OCI-LY7 (cell line): ENCODE measurements around the gene ZMIZ2. TPM values are rescaled to one million over a fixed set of nuclear protein-coding genes. Genes with fewer than 3 reads are reported as not detected.

Experiments
- BruUV-seq: library from RNA; stranded (reverse); fragments of 400-500 nt; replicated peaks from 2 replicates; lab custom pipeline; 2021; lab: Mats Ljungman, UMichigan
- CTCF ChIA-PET: fragments of 300-600 bp; sonication (Branson Sonifier 250); formaldehyde crosslinking; loops from one replicate; lab custom pipeline; 2022; ENCODE audit warnings: antibody characterized with exemption; ENCODE audit not compliant: unreplicated experiment; lab: Charles Lee
- POLR2A ChIA-PET: fragments of 300-600 bp; sonication (Branson Sonifier 250); formaldehyde crosslinking; loops from one replicate; lab custom pipeline; 2022; ENCODE audit warnings: antibody characterized with exemption; lab: Charles Lee
- DNase-seq: peaks from one replicate; pipeline ENCODE4 v3.0.0-alpha.2; 2015; ENCODE audit warnings: low spot score
- H2AFZ ChIP-seq: fragments of 200-600 bp; sonication (generic), shearing (Covaris generic); 2 replicates; pipeline ENCODE4 v1.6.1; 2014; ENCODE audit warnings: mild to moderate bottlenecking, antibody characterized with exemption, low read length, moderate library complexity
- H3K27ac ChIP-seq: fragments of 200-600 bp; sonication (generic); 2 replicates; pipeline ENCODE4 v1.5.1; 2014; ENCODE audit warnings: mixed run types, low read depth, mild to moderate bottlenecking, moderate library complexity, low read length, inconsistent platforms; ENCODE audit not compliant: poor library complexity, severe bottlenecking
- H3K36me3 ChIP-seq: fragments of 200-600 bp; sonication (generic); 2 replicates; pipeline ENCODE4 v1.6.1; 2014; ENCODE audit warnings: mild to moderate bottlenecking, antibody characterized with exemption, low read length, moderate library complexity, mixed read lengths; ENCODE audit not compliant: insufficient read depth
- H3K4me1 ChIP-seq: fragments of 200-600 bp; sonication (generic); 2 replicates; pipeline ENCODE4 v1.5.1; 2014; ENCODE audit warnings: mild to moderate bottlenecking, low read length; ENCODE audit not compliant: insufficient read depth, poor library complexity, severe bottlenecking
- H3K4me2 ChIP-seq: fragments of 200-600 bp; sonication (generic); 2 replicates; pipeline ENCODE4 v1.6.1; 2014; ENCODE audit warnings: mild to moderate bottlenecking, low read length
- H3K4me3 ChIP-seq: fragments of 200-600 bp; sonication (generic); 2 replicates; pipeline ENCODE4 v1.5.1; 2014; ENCODE audit warnings: mild to moderate bottlenecking, low read depth, low read length; ENCODE audit not compliant: poor library complexity, severe bottlenecking
- H3K79me2 ChIP-seq: fragments of 200-600 bp; sonication (generic); 2 replicates; pipeline ENCODE4 v1.6.1; 2016; ENCODE audit warnings: low read depth, mild to moderate bottlenecking, low read length, moderate library complexity, mixed read lengths; ENCODE audit not compliant: insufficient read depth
- H3K9me2 ChIP-seq: fragments of 200-600 bp; sonication (generic); 2 replicates; pipeline ENCODE4 v1.6.1; 2016; ENCODE audit warnings: mild to moderate bottlenecking, low read length, mixed read lengths; ENCODE audit not compliant: insufficient read depth
- H3K9me3 ChIP-seq: fragments of 200-600 bp; sonication (generic); 2 replicates; pipeline ENCODE4 v1.6.1; 2014; ENCODE audit warnings: mild to moderate bottlenecking, mixed run types, low read length, mixed read lengths
- H4K20me1 ChIP-seq: fragments of 200-600 bp; sonication (generic); 2 replicates; pipeline ENCODE4 v1.6.1; 2014; ENCODE audit warnings: mild to moderate bottlenecking, antibody characterized with exemption, low read length, moderate library complexity, mixed read lengths; ENCODE audit not compliant: insufficient read depth
- EZH2phosphoT487 ChIP-seq: fragments of 200-600 bp; sonication (generic); IDR thresholded peaks from 2 replicates; pipeline ENCODE4 v1.6.1; 2018; ENCODE audit warnings: low read depth, borderline replicate concordance, mild to moderate bottlenecking, mixed run types, antibody characterized with exemption, low read length, moderate library complexity, mixed read lengths
- intact Hi-C: fragments of 100-400 bp; cut with micrococcal nuclease; formaldehyde crosslinking; loops from one replicate; pipeline ENCODE4 v1.10.0; 2022; ENCODE audit not compliant: unreplicated experiment
- total RNA-seq, 2 experiments: library from RNA; depleted of rRNA in 1 of 2; stranded (reverse); fragments of >200 nt in 1 of 2; shearing (Covaris generic) in 1 of 2; gene quantifications; 2 replicates each; pipeline ENCODE4 v1.2.3, GENCODE V29; 2014 to 2022
- TF ChIP-seq, protein P1 (sequence below): fragments of 200-600 bp; sonication (generic); conservative IDR thresholded peaks from 2 replicates; pipeline ENCODE4 v1.5.1; 2014; ENCODE audit warnings: mild to moderate bottlenecking, antibody characterized with exemption, low read length, moderate library complexity, mixed read lengths

Gene ZMIZ2
- total RNA-seq, 2 experiments from 2014 or later = 17.2 to 79.7 TPM

GRCh38 chr7:44713141-44713540 is 35.5 kb upstream of the ZMIZ2 start:
- no peak overlapping the region for H2AFZ ChIP-seq
- no peaks in the 10 kb centered on the region for H3K79me2 ChIP-seq
- H3K4me3 ChIP-seq = no peak overlapping the region
- POLR2A ChIA-PET = interaction anchor here (0.6 kb wide), 1 partner anchor 25 kb away, joined by 5 read pairs; no protein-coding TSS in a partner anchor
- CTCF ChIA-PET = no interaction called here
- no TSS peak for BruUV-seq
- H3K9me3 ChIP-seq = no peaks in the 10 kb centered on the region
- H3K9me2 ChIP-seq = no peaks in the 10 kb centered on the region
- TF ChIP-seq EZH2phosphoT487 = no peak
- TF ChIP-seq, protein P1, sequence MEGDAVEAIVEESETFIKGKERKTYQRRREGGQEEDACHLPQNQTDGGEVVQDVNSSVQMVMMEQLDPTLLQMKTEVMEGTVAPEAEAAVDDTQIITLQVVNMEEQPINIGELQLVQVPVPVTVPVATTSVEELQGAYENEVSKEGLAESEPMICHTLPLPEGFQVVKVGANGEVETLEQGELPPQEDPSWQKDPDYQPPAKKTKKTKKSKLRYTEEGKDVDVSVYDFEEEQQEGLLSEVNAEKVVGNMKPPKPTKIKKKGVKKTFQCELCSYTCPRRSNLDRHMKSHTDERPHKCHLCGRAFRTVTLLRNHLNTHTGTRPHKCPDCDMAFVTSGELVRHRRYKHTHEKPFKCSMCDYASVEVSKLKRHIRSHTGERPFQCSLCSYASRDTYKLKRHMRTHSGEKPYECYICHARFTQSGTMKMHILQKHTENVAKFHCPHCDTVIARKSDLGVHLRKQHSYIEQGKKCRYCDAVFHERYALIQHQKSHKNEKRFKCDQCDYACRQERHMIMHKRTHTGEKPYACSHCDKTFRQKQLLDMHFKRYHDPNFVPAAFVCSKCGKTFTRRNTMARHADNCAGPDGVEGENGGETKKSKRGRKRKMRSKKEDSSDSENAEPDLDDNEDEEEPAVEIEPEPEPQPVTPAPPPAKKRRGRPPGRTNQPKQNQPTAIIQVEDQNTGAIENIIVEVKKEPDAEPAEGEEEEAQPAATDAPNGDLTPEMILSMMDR = no peak
- H3K27ac ChIP-seq = no peak overlapping the region
- no peak for DNase-seq
- H3K4me2 ChIP-seq = no peak overlapping the region
- no peaks in the 10 kb centered on the region for H4K20me1 ChIP-seq
- H3K36me3 ChIP-seq = peaks cover 13% of the 10 kb centered on the region
- intact Hi-C loops = no loop called here
- no peaks in the 10 kb centered on the region for H3K4me1 ChIP-seq

DNA sequence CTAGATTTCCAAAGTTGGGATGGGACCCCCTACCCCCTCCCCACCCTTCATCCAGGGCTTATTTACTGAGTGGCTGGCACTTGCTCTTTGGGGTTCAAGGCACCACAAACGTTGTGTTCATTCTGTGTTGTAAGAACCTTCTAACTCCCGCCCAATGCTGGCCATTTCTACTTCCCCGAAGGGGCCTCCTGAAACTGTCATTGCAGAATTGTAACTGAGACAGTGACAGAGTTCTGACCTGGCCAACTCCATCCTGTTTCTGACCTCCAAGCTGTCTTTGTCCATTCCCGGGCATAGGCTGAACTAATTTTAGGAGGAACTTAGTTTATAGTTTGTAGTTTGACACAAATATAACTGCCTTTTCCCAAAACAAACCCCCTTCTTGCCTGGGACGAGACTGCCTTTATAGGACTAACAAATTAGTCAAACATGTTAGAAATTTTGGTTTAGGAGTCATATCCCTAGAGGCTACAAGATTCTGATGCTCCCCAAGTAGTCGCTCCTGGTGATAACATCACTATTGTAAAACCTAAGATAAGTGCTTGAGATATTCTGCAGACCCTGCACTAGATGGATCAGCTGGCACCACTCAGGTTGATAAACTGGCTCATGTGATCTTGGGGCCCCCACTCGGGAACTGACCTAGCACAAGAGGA is 34.8 kb upstream of the ZMIZ2 start:
- no peak for DNase-seq
- H3K4me1 ChIP-seq = no peaks in the 10 kb centered on the region
- no peak overlapping the region for H2AFZ ChIP-seq
- no peaks in the 10 kb centered on the region for H3K9me2 ChIP-seq
- POLR2A ChIA-PET = interaction anchor here (0.6 kb wide), 1 partner anchor 25 kb away, joined by 5 read pairs; no protein-coding TSS in a partner anchor
- CTCF ChIA-PET = no interaction called here
- peaks cover 8% of the 10 kb centered on the region; the same call in 1 of the 2 replicates for H3K36me3 ChIP-seq
- no peak overlapping the region for H3K4me3 ChIP-seq
- H4K20me1 ChIP-seq = no peaks in the 10 kb centered on the region
- H3K27ac ChIP-seq = no peak overlapping the region
- H3K79me2 ChIP-seq = no peaks in the 10 kb centered on the region
- BruUV-seq = no TSS peak
- no peaks in the 10 kb centered on the region for H3K9me3 ChIP-seq
- intact Hi-C loops = no loop called here
- TF ChIP-seq, protein P1 = no peak
- no peak for TF ChIP-seq EZH2phosphoT487
- no peak overlapping the region for H3K4me2 ChIP-seq

- CTCF ChIA-PET = no interaction called here
- no peak for TF ChIP-seq EZH2phosphoT487
- TF ChIP-seq, protein P1 = no peak
These were observed 32.4 kb upstream of the ZMIZ2 start for GRCh38 chr7:44716205-44716604.

More at GRCh38 chr7:44716205-44716604, 32.4 kb upstream of the ZMIZ2 start:
- Histone ChIP-seq H3K9me2 (no peaks in the 10 kb centered on the region), H4K20me1 (no peaks in the 10 kb centered on the region), H3K79me2 (no peaks in the 10 kb centered on the region), H3K9me3 (peaks cover 15% of the 10 kb centered on the region; the same call in 1 of the 2 replicates), H3K4me3 (no peak overlapping the region), H3K4me2 (no peak overlapping the region), H3K27ac (no peak overlapping the region), H3K4me1 (no peaks in the 10 kb centered on the region), H2AFZ (no peak overlapping the region), H3K36me3 (no peaks in the 10 kb centered on the region)
- POLR2A ChIA-PET = no interaction called here
- DNase-seq = no peak
- no TSS peak for BruUV-seq
- intact Hi-C loops = no loop called here
